K562 (cell line): Measurements from ENCODE around the gene CDH5. TPM values are rescaled to one million over a fixed set of nuclear protein-coding genes. Genes with fewer than 3 reads are reported as not detected.
A peak's percentile ranks its signal among the peaks of the same experiment; 100 is the strongest.

Experiments used
- ATAC-seq: fragments of 200-7000 bp; cut with Tn5 transposase; 3 replicates; pipeline ENCODE4 v1.9.1; 2020; ENCODE audit warnings: moderate library complexity
- BruUV-seq: library from RNA; stranded (reverse); fragments of 400-500 nt; replicated peaks from 2 replicates; lab custom pipeline; 2021; lab: Mats Ljungman, UMichigan
- CTCF ChIA-PET: fragments of 300-600 bp; formaldehyde crosslinking; extraction: SDS; loops from one replicate; lab custom pipeline; 2021; ENCODE audit warnings: low intra/inter-chr PET ratio; lab: Yijun Ruan, JAX
- POLR2A ChIA-PET: fragments of 300-600, 350-650 bp; sonication (Branson Sonifier 250); formaldehyde crosslinking; extraction: SDS; loops from one replicate; lab custom pipeline; 2021; ENCODE audit warnings: antibody characterized with exemption, inconsistent platforms; lab: Yijun Ruan, JAX
- DNase-seq, 4 experiments: peaks; one replicate each; pipeline versions ENCODE4 v3.0.0 to v3.0.0-alpha.2; 2011 to 2018; ENCODE audit warnings: low spot score in 3 of 4, mixed read lengths in 3 of 4; ENCODE audit errors: extremely low read depth in 1 of 4
- FAIRE-seq: peaks from 2 replicates; lab custom pipeline; 2011; peaks lifted over from hg19 to GRCh38; lab: Jason Lieb, UNC
- H2AFZ ChIP-seq: 2 replicates; pipeline ENCODE4 v1.6.0; 2011; ENCODE audit warnings: low read depth, low read length, control low read depth, inconsistent platforms
- H3K27ac ChIP-seq: fragments of 200-600 bp; 3 replicates; pipeline ENCODE4 v1.8.0; 2011; ENCODE audit warnings: low read depth, mild to moderate bottlenecking, control low read depth, inconsistent platforms, low read length, moderate library complexity, mixed read lengths; ENCODE audit errors: extremely low read depth
- H3K27me3 ChIP-seq, 2 experiments: fragments of 300-600 bp in 1 of 2; 2 replicates in 1 of 2; 3 replicates in 1 of 2; pipeline versions ENCODE4 v1.6.0 to v1.8.0; 2011; ENCODE audit warnings: inconsistent platforms in 2 of 2, low read length in 2 of 2, mild to moderate bottlenecking in 1 of 2, mixed read lengths in 1 of 2, moderate library complexity in 1 of 2; ENCODE audit not compliant: control insufficient read depth in 2 of 2, insufficient read depth in 2 of 2
- H3K36me3 ChIP-seq: fragments of 300-600 bp; 3 replicates; pipeline ENCODE4 v1.8.0; 2011; ENCODE audit warnings: mild to moderate bottlenecking, low read length, inconsistent platforms; ENCODE audit not compliant: control insufficient read depth, insufficient read depth
- H3K4me1 ChIP-seq, 2 experiments: fragments of 200-600 bp in 1 of 2; replicated peaks in 1 of 2; 2 replicates in 1 of 2; 3 replicates in 1 of 2; pipeline versions ENCODE4 v1.5.1 to v1.8.0; 2011; ENCODE audit warnings: inconsistent platforms in 2 of 2, low read length in 2 of 2, mild to moderate bottlenecking in 1 of 2, mixed read lengths in 1 of 2, moderate library complexity in 1 of 2; ENCODE audit not compliant: control insufficient read depth in 2 of 2, insufficient read depth in 2 of 2
- H3K4me2 ChIP-seq: 2 replicates; pipeline ENCODE4 v1.6.1; 2011; ENCODE audit warnings: low read length, control low read depth, inconsistent platforms, mixed read lengths; ENCODE audit not compliant: insufficient read depth
- H3K4me3 ChIP-seq: fragments of 200-600 bp; sonication (generic), shearing (Covaris generic); 2 replicates; pipeline ENCODE4 v1.5.1; 2016; ENCODE audit warnings: control low read depth, inconsistent platforms
- H3K79me2 ChIP-seq: fragments of 200-600 bp; 3 replicates; pipeline ENCODE4 v1.8.0; 2011; ENCODE audit warnings: low read length, inconsistent platforms; ENCODE audit not compliant: control insufficient read depth, insufficient read depth
- H3K9ac ChIP-seq, 2 experiments: 2 replicates each; pipeline versions ENCODE4 v1.6.0 to v1.6.1; 2011; ENCODE audit warnings: low read depth in 2 of 2, low read length in 2 of 2, control low read depth in 1 of 2, inconsistent platforms in 1 of 2, mild to moderate bottlenecking in 1 of 2, mixed read lengths in 1 of 2; ENCODE audit not compliant: insufficient read depth in 1 of 2
- H3K9me1 ChIP-seq: one replicate; pipeline ENCODE4 v1.6.0; 2011; ENCODE audit warnings: inconsistent platforms, mild to moderate bottlenecking, low read length, moderate library complexity; ENCODE audit not compliant: control insufficient read depth, insufficient read depth
- H3K9me3 ChIP-seq: replicated peaks from 2 replicates; pipeline ENCODE4 v1.5.1; 2011; ENCODE audit warnings: low read depth, low read length, inconsistent platforms; ENCODE audit not compliant: control insufficient read depth, insufficient read depth
- H4K20me1 ChIP-seq: replicated peaks from 2 replicates; pipeline ENCODE4 v1.6.1; 2011; ENCODE audit warnings: low read length, inconsistent platforms, mixed read lengths; ENCODE audit not compliant: control insufficient read depth, insufficient read depth
- ADNP ChIP-seq: fragments of 200-800 bp; sonication (Bioruptor generic); IDR thresholded peaks from 2 replicates; pipeline ENCODE4 v1.6.1; 2016; ENCODE audit warnings: missing genetic modification characterization, missing compliant biosample characterization
- BCOR ChIP-seq: fragments of 450-650 bp; IDR thresholded peaks from 2 replicates; pipeline ENCODE4 v1.6.1; 2016
- BRD4 ChIP-seq: fragments of 200-600 bp; sonication (generic); IDR thresholded peaks from 2 replicates; pipeline ENCODE4 v1.6.1; 2017; ENCODE audit warnings: inconsistent platforms
- CHCHD3 ChIP-seq: fragments of 250-450 bp; sonication (Bioruptor Pico); IDR thresholded peaks from 2 replicates; pipeline ENCODE4 v2.1.2; 2022; ENCODE audit warnings: mild to moderate bottlenecking
- CHD4 ChIP-seq: fragments of 200-600 bp; sonication (generic); IDR thresholded peaks from 3 replicates; pipeline ENCODE4 v1.6.1; 2012; ENCODE audit warnings: low read depth, mild to moderate bottlenecking, mixed read lengths, low read length, inconsistent platforms; ENCODE audit not compliant: insufficient read depth, insufficient replicate concordance, poor library complexity, severe bottlenecking
- DIDO1 ChIP-seq: fragments of 450-650 bp; IDR thresholded peaks from 2 replicates; pipeline ENCODE4 v1.6.1; 2016; ENCODE audit warnings: low read depth, missing biosample characterization, missing genetic modification characterization
- KDM1A ChIP-seq, 2 experiments: fragments of 450-650 bp; IDR thresholded peaks; 2 replicates each; pipeline ENCODE4 v1.6.1; 2016; ENCODE audit warnings: mild to moderate bottlenecking in 2 of 2
- KLF6 ChIP-seq: fragments of 250-450 bp; sonication (Bioruptor Pico); IDR thresholded peaks from 2 replicates; pipeline ENCODE4 v1.4.0; 2020; ENCODE audit warnings: mild to moderate bottlenecking, moderate library complexity, borderline replicate concordance
- PHF21A ChIP-seq: fragments of 450-650 bp; IDR thresholded peaks from 2 replicates; pipeline ENCODE4 v1.6.1; 2017; ENCODE audit warnings: low read depth, borderline replicate concordance
- RBM25 ChIP-seq: fragments of 200-400 bp; formaldehyde crosslinking; IDR thresholded peaks from 2 replicates; pipeline ENCODE4 v1.6.1; 2018; ENCODE audit warnings: low read length, low read depth, moderate library complexity; ENCODE audit not compliant: severe bottlenecking
- STAT6 ChIP-seq: sonication (generic); formaldehyde crosslinking; IDR thresholded peaks from 2 replicates; pipeline ENCODE4 v1.8.1; 2023; ENCODE audit warnings: mild to moderate bottlenecking, missing genetic modification reagents
- ZNF507 ChIP-seq: conservative IDR thresholded peaks from 2 replicates; pipeline ENCODE4 v1.6.1; 2017; ENCODE audit warnings: missing genetic modification characterization, missing compliant biosample characterization
- WGBS: fragments of 100-300 bp; shearing (Covaris generic); methylation state at CpG from one replicate; pipeline ENCODE4 v1.1.6; 2016; ENCODE audit warnings: low coverage, mixed read lengths; ENCODE audit not compliant: insufficient coverage; ENCODE audit errors: missing lambda C conversion rate; 5-methylcytosine and 5-hydroxymethylcytosine counted together
- in situ Hi-C: fragments of 300-500 bp; cut with MboI; formaldehyde crosslinking; loops from 4 replicates; pipeline ENCODE4 v1.15.0; 2018; ENCODE audit warnings: inconsistent platforms, mixed read lengths
- intact Hi-C: fragments of 100-400 bp; cut with micrococcal nuclease; formaldehyde crosslinking; loops from 2 replicates; pipeline ENCODE4 v1.14.2; 2022
- polyA plus RNA-seq, 8 experiments: library from polyadenylated mRNA; depleted of rRNA in 4 of 8; stranded (reverse) in 5 of 8; unstranded in 3 of 8; fragments of >200 nt; fragmentation: Nextera tagmentation in 2 of 8; fragmentation: Illumina TruSeq in 1 of 8; extraction: Ambion mirVana in 2 of 8; extraction: Trizol in 1 of 8; gene quantifications; 2 replicates each; pipeline versions ENCODE4 v1.2.1 to v1.2.3, GENCODE V29; 2011 to 2014; ENCODE audit warnings: inconsistent platforms in 1 of 8, missing spikeins in 1 of 8
- total RNA-seq, 7 experiments: library from RNA; depleted of rRNA in 6 of 7; stranded (reverse); fragments of >200 nt in 6 of 7; fragmentation: Illumina TruSeq in 2 of 7; extraction: Trizol in 2 of 7; gene quantifications; 2 replicates each; pipeline versions ENCODE4 v1.2.1 to v1.2.3, GENCODE V29; 2011 to 2021; ENCODE audit warnings: low replicate concordance in 1 of 7
- TF ChIP-seq, protein P1 (sequence below): fragments of 450-650 bp; formaldehyde crosslinking; IDR thresholded peaks from 2 replicates; pipeline ENCODE4 v1.4.0; 2020; ENCODE audit warnings: mild to moderate bottlenecking, moderate library complexity

The CDH5 gene
- total and polyA plus RNA-seq, 9 of the 15 experiments (the other 6 are each of a cell fraction or from before 2014, with no cell fraction given): not detected

DNA sequence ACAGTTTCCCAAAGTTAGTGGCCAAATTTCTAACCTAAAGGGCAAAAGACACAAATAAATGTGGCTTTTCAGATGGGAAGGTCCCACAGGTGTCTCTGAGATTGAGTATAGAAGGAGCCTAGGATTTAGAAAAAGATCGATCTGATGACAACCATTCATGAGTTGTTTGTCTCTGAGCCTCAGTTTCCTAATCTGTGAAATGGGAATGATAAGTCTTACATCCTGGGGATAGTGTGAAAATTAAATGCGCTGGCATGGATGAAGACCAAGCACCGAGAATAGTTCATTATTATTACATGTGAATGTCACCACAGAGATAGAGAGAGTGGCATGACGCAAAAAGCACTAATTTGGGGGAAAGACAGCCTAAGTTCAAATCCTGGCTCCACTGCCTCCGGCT lies 7.2 kb downstream of the CDH5 start:
- TF ChIP-seq ADNP (tag) (peak; percentile 56; the same call in 1 of the 2 replicates), RBM25 (peak; percentile 79), KDM1A (IDR thresholded peaks at IDR 0.05) (0 out of 4 replicates have a peak, but pooled peaks of 1 of the 2 experiments have one; percentile 18), BCOR (peak; percentile 80), DIDO1 (tag) (no peak)
- FAIRE-seq: no peak
- ATAC-seq: no peak

GRCh38 chr16:66374176-66374575 lies 7.7 kb downstream of the CDH5 start:
- 0% methylated on average over 7 of the region's 7 CpGs for WGBS
- DNase-seq (no peak), FAIRE-seq (no peak), ATAC-seq (peak; percentile 36; the same call in 2 of the 3 replicates)
- Histone ChIP-seq H3K4me3 (no peak overlapping the region), H3K36me3 (no peaks in the 10 kb centered on the region), H3K4me1 (no peaks in the 10 kb centered on the region; a peak in 1 of 5 replicates), H3K9ac (no peak overlapping the region), H3K4me2 (no peak overlapping the region), H4K20me1 (peaks cover 4% of the 10 kb centered on the region; the same call in 1 of the 2 replicates), H2AFZ (no peak overlapping the region), H3K9me3 (no peaks in the 10 kb centered on the region), H3K27ac (no peak overlapping the region), H3K9me1 (no peaks in the 10 kb centered on the region), H3K79me2 (no peaks in the 10 kb centered on the region), H3K27me3 (peaks cover 4 to 11% of the 10 kb centered on the region in 2 experiments; a peak in 2 of 5 replicates)
- in situ Hi-C loops: no loop called here
- ChIA-PET POLR2A (interaction anchor here (0.6 to 0.7 kb wide), 3 partner anchors 9 to 66 kb away, joined by 3 to 7 read pairs (median 5); no protein-coding TSS in a partner anchor), CTCF (no interaction called here)
- intact Hi-C loops: no loop called here
- BruUV-seq: no TSS peak
- no peak for TF ChIP-seq CHD4
- TF ChIP-seq KLF6: no peak
- no peak for TF ChIP-seq BRD4
- no peak for TF ChIP-seq PHF21A
- TF ChIP-seq CHCHD3 (CRISPR knock-in tag): no peak
- no peak for TF ChIP-seq STAT6 (CRISPR knock-in tag)
- TF ChIP-seq, protein P1, sequence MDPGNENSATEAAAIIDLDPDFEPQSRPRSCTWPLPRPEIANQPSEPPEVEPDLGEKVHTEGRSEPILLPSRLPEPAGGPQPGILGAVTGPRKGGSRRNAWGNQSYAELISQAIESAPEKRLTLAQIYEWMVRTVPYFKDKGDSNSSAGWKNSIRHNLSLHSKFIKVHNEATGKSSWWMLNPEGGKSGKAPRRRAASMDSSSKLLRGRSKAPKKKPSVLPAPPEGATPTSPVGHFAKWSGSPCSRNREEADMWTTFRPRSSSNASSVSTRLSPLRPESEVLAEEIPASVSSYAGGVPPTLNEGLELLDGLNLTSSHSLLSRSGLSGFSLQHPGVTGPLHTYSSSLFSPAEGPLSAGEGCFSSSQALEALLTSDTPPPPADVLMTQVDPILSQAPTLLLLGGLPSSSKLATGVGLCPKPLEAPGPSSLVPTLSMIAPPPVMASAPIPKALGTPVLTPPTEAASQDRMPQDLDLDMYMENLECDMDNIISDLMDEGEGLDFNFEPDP (CRISPR knock-in tag): no peak
- no peak for TF ChIP-seq ZNF507 (tag)

More for the DNA sequence above, 7.2 kb downstream of the CDH5 start:
- Histone ChIP-seq H4K20me1 (peaks cover 3% of the 10 kb centered on the region; the same call in 1 of the 2 replicates), H3K9me1 (no peaks in the 10 kb centered on the region), H3K79me2 (no peaks in the 10 kb centered on the region), H3K27ac (no peak overlapping the region), H2AFZ (no peak overlapping the region), H3K36me3 (no peaks in the 10 kb centered on the region), H3K9ac (no peak overlapping the region), H3K4me3 (no peak overlapping the region), H3K9me3 (no peaks in the 10 kb centered on the region), H3K4me2 (no peak overlapping the region), H3K4me1 (no peaks in the 10 kb centered on the region; a peak in 1 of 5 replicates), H3K27me3 (peaks cover 4 to 11% of the 10 kb centered on the region in 2 experiments; a peak in 2 of 5 replicates)
- intact Hi-C loops (no loop called here), in situ Hi-C loops (no loop called here)
- ChIA-PET POLR2A (no interaction called here), CTCF (no interaction called here)
- DNase-seq: no peak
- BruUV-seq: no TSS peak
- WGBS: 0% methylated on average over 5 of the region's 5 CpGs
